ENCODE measurements around the gene ACOT11. TPM values are rescaled to one million over a fixed set of nuclear protein-coding genes. Genes with fewer than 3 reads are reported as not detected.
A peak's percentile ranks its signal among the peaks of the same experiment; 100 is the strongest.

ACOT11 gene
- total RNA-seq, 1 donor from 2014 or later = 1.7 TPM

DNA sequence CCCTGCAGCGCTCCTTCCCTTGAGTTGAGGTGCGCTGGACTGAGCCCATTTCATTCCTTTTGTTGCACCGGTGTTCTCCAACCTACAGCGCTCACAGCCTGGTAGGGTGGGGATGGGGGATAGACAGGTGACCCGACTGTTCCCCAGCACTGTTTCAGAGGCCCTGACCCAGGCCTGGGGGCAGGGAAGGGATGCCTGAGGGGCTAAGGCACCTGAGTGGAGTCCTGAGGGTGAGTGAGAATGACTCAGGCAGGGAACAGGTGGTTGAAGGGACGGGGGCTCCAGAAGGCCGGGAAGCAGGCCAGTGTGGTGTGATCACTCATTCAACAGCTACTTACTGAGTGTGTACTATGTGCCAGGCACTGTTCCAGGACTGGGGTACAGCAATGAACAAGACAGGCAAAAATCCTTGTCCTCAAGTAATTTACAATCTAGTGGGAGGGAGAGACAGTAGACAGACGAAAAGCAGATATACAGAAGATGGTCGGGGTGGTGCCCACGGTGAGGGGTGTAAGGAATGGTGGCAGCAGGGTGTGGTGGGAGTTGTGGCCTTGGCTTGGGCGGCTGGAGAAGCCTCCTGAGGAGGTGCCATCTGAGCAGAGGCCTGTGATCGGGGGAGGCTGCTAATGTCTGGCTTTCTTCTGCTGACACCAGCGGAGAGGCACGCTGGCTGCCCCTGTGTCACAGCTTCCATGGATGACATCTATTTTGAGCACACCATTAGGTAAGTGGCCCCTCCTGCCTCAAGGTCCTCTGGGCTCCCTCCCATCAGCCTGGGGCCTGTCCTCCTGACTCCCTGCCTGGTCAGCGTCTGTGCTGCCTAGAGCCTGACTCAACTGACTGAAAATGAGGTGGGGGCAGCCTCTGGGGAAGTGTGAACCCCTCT, 37.4 kb downstream of the ACOT11 start:
- Mint-ChIP-seq H3K4me1 (ENCODE audit: low read depth) (peaks cover under 1% of the 10 kb centered on the region), H3K36me3 (ENCODE audit: insufficient read depth) (no peaks in the 10 kb centered on the region), H3K9me3 (ENCODE audit: low read depth) (no peaks in the 10 kb centered on the region), H3K27me3 (no peaks in the 10 kb centered on the region), H3K27ac (peak overlapping the region; percentile 84), H3K4me3 (ENCODE audit: low read depth) (no peak overlapping the region)
- TF ChIP-seq, protein P1, sequence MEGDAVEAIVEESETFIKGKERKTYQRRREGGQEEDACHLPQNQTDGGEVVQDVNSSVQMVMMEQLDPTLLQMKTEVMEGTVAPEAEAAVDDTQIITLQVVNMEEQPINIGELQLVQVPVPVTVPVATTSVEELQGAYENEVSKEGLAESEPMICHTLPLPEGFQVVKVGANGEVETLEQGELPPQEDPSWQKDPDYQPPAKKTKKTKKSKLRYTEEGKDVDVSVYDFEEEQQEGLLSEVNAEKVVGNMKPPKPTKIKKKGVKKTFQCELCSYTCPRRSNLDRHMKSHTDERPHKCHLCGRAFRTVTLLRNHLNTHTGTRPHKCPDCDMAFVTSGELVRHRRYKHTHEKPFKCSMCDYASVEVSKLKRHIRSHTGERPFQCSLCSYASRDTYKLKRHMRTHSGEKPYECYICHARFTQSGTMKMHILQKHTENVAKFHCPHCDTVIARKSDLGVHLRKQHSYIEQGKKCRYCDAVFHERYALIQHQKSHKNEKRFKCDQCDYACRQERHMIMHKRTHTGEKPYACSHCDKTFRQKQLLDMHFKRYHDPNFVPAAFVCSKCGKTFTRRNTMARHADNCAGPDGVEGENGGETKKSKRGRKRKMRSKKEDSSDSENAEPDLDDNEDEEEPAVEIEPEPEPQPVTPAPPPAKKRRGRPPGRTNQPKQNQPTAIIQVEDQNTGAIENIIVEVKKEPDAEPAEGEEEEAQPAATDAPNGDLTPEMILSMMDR (IDR thresholded peaks at IDR 0.05; ENCODE audit: unreplicated experiment) = no peak
- no peak for DNase-seq (ENCODE audit: low spot score, unreplicated experiment)

DNA sequence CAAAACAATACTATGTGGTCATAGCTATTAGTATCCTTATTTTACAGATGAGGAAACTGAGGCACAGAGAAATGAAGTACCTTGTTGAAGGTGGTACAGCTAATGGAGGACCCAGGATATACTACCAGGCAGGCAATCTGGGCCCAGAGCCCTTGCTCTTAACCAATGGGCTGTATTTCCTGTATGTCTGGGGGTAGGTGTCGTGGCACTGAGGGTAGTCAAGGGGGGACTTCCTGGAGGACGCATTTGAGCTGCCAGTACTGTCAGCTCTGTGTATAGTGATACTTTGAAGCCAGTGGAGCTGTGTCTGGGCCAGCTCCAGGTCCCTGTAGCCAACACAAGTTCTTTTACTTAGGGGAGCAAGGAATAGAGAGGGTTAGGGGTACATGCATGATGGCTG, 40.3 kb downstream of the ACOT11 start:
- no peak overlapping the region for H3K4me3 Mint-ChIP-seq (ENCODE audit: low read depth)
- H3K4me1 Mint-ChIP-seq (ENCODE audit: low read depth) = no peaks in the 10 kb centered on the region
- no peak for DNase-seq (ENCODE audit: low spot score, unreplicated experiment)
- peak overlapping the region; percentile 30 for H3K27ac Mint-ChIP-seq
- TF ChIP-seq, protein P1 (IDR thresholded peaks at IDR 0.05; ENCODE audit: unreplicated experiment) = no peak
- no peaks in the 10 kb centered on the region for H3K9me3 Mint-ChIP-seq (ENCODE audit: low read depth)
- H3K27me3 Mint-ChIP-seq = no peaks in the 10 kb centered on the region
- H3K36me3 Mint-ChIP-seq (ENCODE audit: insufficient read depth) = no peaks in the 10 kb centered on the region

DNA sequence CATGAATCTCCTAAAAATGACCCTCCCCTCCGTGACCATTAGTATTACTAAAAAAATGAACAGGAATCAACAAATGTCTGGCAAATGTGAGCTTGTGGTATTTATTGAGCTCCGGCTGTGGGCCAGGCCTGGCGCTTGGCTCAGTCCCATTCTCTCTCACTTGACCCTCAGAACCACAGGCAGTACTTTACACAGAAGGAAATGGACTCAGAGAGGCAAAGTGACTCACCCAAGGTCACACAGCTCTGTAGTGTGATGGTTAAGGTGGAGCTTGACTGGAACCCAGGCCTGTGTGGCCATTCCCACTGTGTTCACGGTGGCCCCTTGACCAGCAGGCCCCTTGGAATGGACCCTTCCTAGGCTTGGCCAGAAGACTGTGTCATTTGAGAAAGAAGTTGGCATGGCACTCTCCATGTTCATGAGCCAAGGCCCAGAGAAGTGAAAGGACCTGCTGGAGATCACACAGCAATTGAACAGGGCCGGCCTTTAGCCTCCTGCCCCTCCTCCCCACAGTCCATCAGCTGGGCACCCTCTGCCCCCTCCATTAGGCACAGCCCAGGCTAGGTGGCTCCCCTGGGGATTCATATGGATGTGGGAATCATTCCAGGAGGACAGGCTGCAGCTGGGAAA, 43.2 kb downstream of the ACOT11 start:
- Mint-ChIP-seq H3K27ac (no peak overlapping the region), H3K9me3 (ENCODE audit: low read depth) (no peaks in the 10 kb centered on the region), H3K36me3 (ENCODE audit: insufficient read depth) (no peaks in the 10 kb centered on the region), H3K4me1 (ENCODE audit: low read depth) (no peaks in the 10 kb centered on the region), H3K4me3 (ENCODE audit: low read depth) (no peak overlapping the region), H3K27me3 (no peaks in the 10 kb centered on the region)
- TF ChIP-seq, protein P1 (IDR thresholded peaks at IDR 0.05; ENCODE audit: unreplicated experiment) = no peak
- DNase-seq (ENCODE audit: low spot score, unreplicated experiment) = no peak

DNA sequence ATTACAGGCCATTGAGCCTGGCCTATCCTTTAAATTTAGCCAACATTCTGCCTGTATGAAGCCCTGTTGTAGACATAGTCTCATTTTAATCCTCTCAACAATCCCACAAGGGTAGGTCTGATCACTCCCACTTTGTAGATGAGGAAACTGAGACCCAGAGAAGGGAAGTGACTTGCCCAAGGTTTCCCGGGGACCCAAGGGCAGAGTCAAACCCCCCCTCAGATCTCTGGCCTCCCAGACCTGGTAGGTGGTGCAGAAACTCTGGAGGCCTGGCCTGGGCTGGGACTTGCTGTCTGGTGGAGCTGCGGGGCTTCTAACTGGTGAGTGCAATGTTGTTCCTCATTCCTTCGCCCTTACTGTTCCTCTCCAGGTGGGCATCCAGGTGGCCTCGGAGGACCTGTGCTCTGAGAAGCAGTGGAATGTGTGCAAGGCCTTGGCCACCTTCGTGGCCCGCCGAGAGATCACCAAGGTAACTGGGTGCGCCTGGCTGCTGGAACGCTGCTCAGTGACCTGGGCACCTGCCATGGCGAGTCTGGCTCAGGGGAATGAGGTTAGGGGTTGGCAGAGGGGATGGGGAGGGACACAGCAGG, 45.6 kb downstream of the ACOT11 start:
- H3K4me3 Mint-ChIP-seq (ENCODE audit: low read depth) = no peak overlapping the region
- no peaks in the 10 kb centered on the region for H3K9me3 Mint-ChIP-seq (ENCODE audit: low read depth)
- no peak overlapping the region for H3K27ac Mint-ChIP-seq
- H3K4me1 Mint-ChIP-seq (ENCODE audit: low read depth) = no peaks in the 10 kb centered on the region
- H3K27me3 Mint-ChIP-seq = no peaks in the 10 kb centered on the region
- TF ChIP-seq, protein P1 (IDR thresholded peaks at IDR 0.05; ENCODE audit: unreplicated experiment) = no peak
- no peaks in the 10 kb centered on the region for H3K36me3 Mint-ChIP-seq (ENCODE audit: insufficient read depth)
- no peak for DNase-seq (ENCODE audit: low spot score, unreplicated experiment)

DNA sequence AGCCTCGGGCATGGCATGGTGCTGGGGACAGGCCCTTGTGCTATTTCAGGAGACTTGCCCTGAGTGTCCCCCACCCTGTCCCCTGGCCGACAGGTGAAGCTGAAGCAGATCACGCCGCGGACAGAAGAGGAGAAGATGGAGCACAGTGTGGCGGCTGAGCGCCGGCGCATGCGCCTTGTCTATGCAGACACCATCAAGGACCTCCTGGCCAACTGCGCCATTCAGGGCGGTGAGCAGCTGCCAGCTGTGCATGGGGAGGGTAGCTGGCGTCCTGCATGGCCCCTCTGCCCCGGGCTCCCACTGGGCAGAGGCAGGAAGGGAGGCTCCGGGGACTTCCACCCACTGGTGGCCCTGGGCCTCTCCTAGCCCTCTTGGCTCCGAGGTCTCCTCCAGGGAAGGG, 46.4 kb downstream of the ACOT11 start:
- no peaks in the 10 kb centered on the region for H3K9me3 Mint-ChIP-seq (ENCODE audit: low read depth)
- TF ChIP-seq, protein P1 (IDR thresholded peaks at IDR 0.05; ENCODE audit: unreplicated experiment) = no peak
- no peak overlapping the region for H3K4me3 Mint-ChIP-seq (ENCODE audit: low read depth)
- H3K4me1 Mint-ChIP-seq (ENCODE audit: low read depth) = no peaks in the 10 kb centered on the region
- no peak overlapping the region for H3K27ac Mint-ChIP-seq
- no peaks in the 10 kb centered on the region for H3K36me3 Mint-ChIP-seq (ENCODE audit: insufficient read depth)
- DNase-seq (ENCODE audit: low spot score, unreplicated experiment) = no peak
- no peaks in the 10 kb centered on the region for H3K27me3 Mint-ChIP-seq

Data from progenitor cell of endocrine pancreas (in vitro differentiated cells).